Memory B cell (primary cell): ENCODE results near the gene PET117.
"Not testable (repeated sequence)": the region's sequence is repeated elsewhere in the genome, so short reads cannot be mapped to it uniquely, and the experiment has no call there.

Experiments
- ATAC-seq: fragments of 150-1000 bp; cut with Tn5 transposase; 2 replicates; pipeline ENCODE4 v1.10.0; 2021; ENCODE audit warnings: low read depth, mild to moderate bottlenecking, moderate library complexity
- DNase-seq, 2 donors: peaks; one replicate each; pipeline ENCODE4 v3.0.0; 2022; ENCODE audit warnings: low spot score in 2 of 2
- H3K27ac Mint-ChIP-seq: one replicate; pipeline ENCODE4 v1.8.0; 2022; ENCODE audit warnings: mild to moderate bottlenecking, moderate library complexity, mixed read lengths
- H3K27me3 Mint-ChIP-seq: one replicate; pipeline ENCODE4 v1.8.0; 2022; ENCODE audit warnings: mixed read lengths
- H3K36me3 Mint-ChIP-seq: one replicate; pipeline ENCODE4 v1.8.0; 2022; ENCODE audit warnings: mild to moderate bottlenecking, mixed read lengths
- H3K4me1 Mint-ChIP-seq: one replicate; pipeline ENCODE4 v1.8.0; 2022; ENCODE audit warnings: mixed read lengths
- H3K4me3 Mint-ChIP-seq: one replicate; pipeline ENCODE4 v1.8.0; 2022; ENCODE audit warnings: mild to moderate bottlenecking, moderate library complexity, mixed read lengths
- H3K9me3 Mint-ChIP-seq: one replicate; pipeline ENCODE4 v1.8.0; 2022; ENCODE audit warnings: mixed read lengths

Gene PET117

GRCh38 chr20:18176318-18176785, 38.7 kb downstream of the PET117 start:
- ATAC-seq (no peak), DNase-seq (no peak)
- no peak overlapping the region for H3K4me3 Mint-ChIP-seq
- peaks cover 6% of the 10 kb centered on the region for H3K9me3 Mint-ChIP-seq
- H3K36me3 Mint-ChIP-seq: peaks cover 49% of the 10 kb centered on the region
- no peak overlapping the region for H3K27ac Mint-ChIP-seq
- peaks cover 13% of the 10 kb centered on the region for H3K4me1 Mint-ChIP-seq
- no peaks in the 10 kb centered on the region for H3K27me3 Mint-ChIP-seq

GRCh38 chr20:18180366-18180765, 42.7 kb downstream of the PET117 start:
- H3K4me1 Mint-ChIP-seq, H3K4me3 Mint-ChIP-seq, H3K27me3 Mint-ChIP-seq, H3K9me3 Mint-ChIP-seq, ATAC-seq, DNase-seq: not testable (repeated sequence)
- Mint-ChIP-seq H3K27ac (peak overlapping the region; percentile 33), H3K36me3 (peaks cover 50% of the 10 kb centered on the region)

- H3K36me3 Mint-ChIP-seq: peaks cover 47% of the 10 kb centered on the region
- ATAC-seq (no peak), DNase-seq (no peak)
- H3K4me1 Mint-ChIP-seq: peaks cover 6% of the 10 kb centered on the region
- no peaks in the 10 kb centered on the region for H3K27me3 Mint-ChIP-seq
- H3K27ac Mint-ChIP-seq: no peak overlapping the region
- H3K4me3 Mint-ChIP-seq: no peak overlapping the region
- H3K9me3 Mint-ChIP-seq: peaks cover 6% of the 10 kb centered on the region
These were observed 43.2 kb downstream of the PET117 start for GRCh38 chr20:18180815-18181214.

- ATAC-seq (no peak), DNase-seq (no peak)
- H3K36me3 Mint-ChIP-seq: peaks cover 41% of the 10 kb centered on the region
- H3K4me1 Mint-ChIP-seq: no peaks in the 10 kb centered on the region
- no peaks in the 10 kb centered on the region for H3K27me3 Mint-ChIP-seq
- no peak overlapping the region for H3K4me3 Mint-ChIP-seq
- no peaks in the 10 kb centered on the region for H3K9me3 Mint-ChIP-seq
- H3K27ac Mint-ChIP-seq: peak overlapping the region; percentile 45
These were observed 49.4 kb downstream of the PET117 start for GRCh38 chr20:18187020-18187419.

GRCh38 chr20:18188434-18188833, 50.8 kb downstream of the PET117 start:
- ATAC-seq: no peak
- no peaks in the 10 kb centered on the region for H3K4me1 Mint-ChIP-seq
- no peaks in the 10 kb centered on the region for H3K9me3 Mint-ChIP-seq
- peaks cover 36% of the 10 kb centered on the region for H3K36me3 Mint-ChIP-seq
- no peak overlapping the region for H3K4me3 Mint-ChIP-seq
- H3K27ac Mint-ChIP-seq: no peak overlapping the region
- no peak for DNase-seq
- H3K27me3 Mint-ChIP-seq: no peaks in the 10 kb centered on the region

- Mint-ChIP-seq H3K9me3 (no peaks in the 10 kb centered on the region), H3K27ac (no peak overlapping the region), H3K36me3 (peaks cover 25% of the 10 kb centered on the region), H3K27me3 (no peaks in the 10 kb centered on the region), H3K4me1 (no peaks in the 10 kb centered on the region), H3K4me3 (no peak overlapping the region)
- no peak for DNase-seq
- no peak for ATAC-seq
These were observed 52.9 kb downstream of the PET117 start for GRCh38 chr20:18190338-18191233.

GRCh38 chr20:18191306-18191705, 53.6 kb downstream of the PET117 start:
- no peak overlapping the region for H3K27ac Mint-ChIP-seq
- H3K27me3 Mint-ChIP-seq: no peaks in the 10 kb centered on the region
- ATAC-seq (no peak), DNase-seq (no peak)
- H3K4me3 Mint-ChIP-seq: no peak overlapping the region
- H3K4me1 Mint-ChIP-seq: no peaks in the 10 kb centered on the region
- peaks cover 19% of the 10 kb centered on the region for H3K36me3 Mint-ChIP-seq
- no peaks in the 10 kb centered on the region for H3K9me3 Mint-ChIP-seq
